Subcutaneous preadipocyte (primary cell): ENCODE measurements around the gene PLAC1. TPM values are rescaled to one million over a fixed set of nuclear protein-coding genes. Genes with fewer than 3 reads are reported as not detected.

Source experiments
- small RNA-seq: library from RNA; depleted of rRNA; stranded (forward); fragments of <200 nt; gene quantifications from one replicate; pipeline ENCODE3, GENCODE V24; 2012
- total RNA-seq: library from RNA; depleted of rRNA; stranded (reverse); fragments of >200 nt; gene quantifications from 2 replicates; pipeline ENCODE4 v1.2.3, GENCODE V29; 2012

PLAC1 gene, protein sequence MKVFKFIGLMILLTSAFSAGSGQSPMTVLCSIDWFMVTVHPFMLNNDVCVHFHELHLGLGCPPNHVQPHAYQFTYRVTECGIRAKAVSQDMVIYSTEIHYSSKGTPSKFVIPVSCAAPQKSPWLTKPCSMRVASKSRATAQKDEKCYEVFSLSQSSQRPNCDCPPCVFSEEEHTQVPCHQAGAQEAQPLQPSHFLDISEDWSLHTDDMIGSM
- not detected in 2 replicates for total RNA-seq

DNA sequence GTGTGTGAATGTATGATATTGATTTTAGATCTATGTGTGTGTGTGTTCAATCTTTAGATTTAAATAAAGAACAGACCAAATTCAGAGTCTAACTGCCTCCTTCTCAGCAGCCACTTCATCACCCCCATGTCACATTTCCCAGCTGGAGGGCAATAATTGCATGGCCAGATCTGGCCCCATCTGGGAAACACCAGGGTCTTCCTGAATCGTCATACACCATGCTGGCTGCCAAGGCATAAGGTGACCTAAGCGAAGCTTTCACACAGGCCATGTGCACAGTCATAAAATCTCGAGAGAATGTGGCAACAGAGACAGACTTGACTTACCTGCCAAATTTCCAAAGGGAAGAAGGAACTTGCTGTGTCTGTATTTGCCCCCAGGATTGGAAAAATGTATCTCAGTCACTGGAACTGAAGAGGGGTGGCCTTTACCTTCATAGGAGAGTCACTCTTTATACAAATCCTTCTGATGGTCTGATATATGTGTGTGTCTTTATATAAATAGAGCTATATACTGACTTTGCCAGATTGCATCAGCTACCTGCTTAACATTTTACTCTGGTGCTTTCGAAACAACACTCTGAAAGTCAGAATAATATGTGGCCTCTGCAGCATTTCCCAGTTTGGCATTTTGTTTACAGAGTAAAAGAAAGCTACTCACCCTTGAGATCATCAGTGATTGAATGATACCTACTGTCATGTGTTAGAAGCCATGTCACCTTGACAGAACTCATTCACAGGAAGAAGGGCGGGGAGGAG lies at the start of gene PLAC1:
TSS of gene PLAC1 (minus strand) at position 470 of the 758 bp plus-strand sequence. CDS start 91,789 bp downstream, outside the sequence.

Small RNA genes lying within 50 kb of the gene (small RNA-seq; reads per million reads assigned to genes)
- not detected for gene AC004383.1
- 6.7 reads per million, percentile 94 among the genes with 10 or more reads in this experiment for gene MIR450A1
- gene MIR450A2: 7.1 reads per million, percentile 94 among the genes with 10 or more reads in this experiment
- gene MIR450B: 0.66 reads per million, percentile 41 among the genes with 10 or more reads in this experiment
- gene MIR503: 296 reads per million, percentile 99 among the genes with 10 or more reads in this experiment
- gene MIR542: 8.2 reads per million, percentile 95 among the genes with 10 or more reads in this experiment

Other genes with a start within 250 kb of the PLAC1 start
- gene HPRT1, start 198.3 kb downstream of the PLAC1 start, total RNA-seq: 10.3 and 11.9 TPM in 2 replicates
- 5.5 and 6.6 TPM in 2 replicates for gene PABIR2, start 138.7 kb upstream of the PLAC1 start, total RNA-seq